CD4-positive, alpha-beta T cell treated with Interleukin-1 beta for 1 hour (primary cell): Measurements from ENCODE around the gene SGCD.

Experiments used
- DNase-seq, 2 donors: peaks; one replicate each; pipeline ENCODE4 v3.0.0-alpha.2; 2020 to 2022

The SGCD gene

DNA sequence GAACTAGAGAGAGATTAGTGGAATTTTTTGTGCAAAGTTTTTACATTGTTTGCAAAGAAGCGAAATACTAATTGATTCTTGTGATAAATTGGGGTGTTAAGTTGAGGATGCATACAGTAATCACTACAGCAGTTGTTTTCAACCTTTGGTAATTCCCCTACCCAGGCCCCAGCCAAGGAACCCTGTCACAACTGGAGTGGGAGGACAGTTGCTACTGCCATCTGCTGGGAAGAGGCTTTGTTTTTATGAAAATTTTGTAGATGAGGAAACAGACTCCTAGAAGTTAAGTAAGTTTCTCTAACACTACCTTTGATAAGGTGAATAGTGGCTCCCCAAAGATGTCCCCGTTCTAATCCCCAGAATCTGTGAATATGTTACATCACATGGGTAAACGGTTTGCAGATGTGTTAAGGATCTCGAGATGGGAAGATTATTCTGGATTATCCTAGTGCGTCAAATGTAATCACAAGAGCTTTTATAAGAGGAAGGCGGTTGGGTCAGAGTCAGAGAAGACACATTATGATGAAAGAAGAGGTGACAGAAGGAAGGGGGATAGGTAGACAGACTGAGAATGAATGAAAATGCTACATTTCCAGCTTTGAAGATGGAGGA, 489.1 kb downstream of the SGCD start:
- peak in 1 of 2 donors; percentile 5 for DNase-seq
